ENCODE results near the gene CASKIN1.

GRCh38 chr16:2187212-2187611 is 9.2 kb downstream of the CASKIN1 start:
- TF ChIP-seq EZH2 (IDR thresholded peaks at IDR 0.05): no peak
- no peak for TF ChIP-seq CTCF (IDR thresholded peaks at IDR 0.05)

All from neural progenitor cell (in vitro differentiated cells).